Fibroblast of gingiva (primary cell): Measurements from ENCODE around the gene DDA1.

Experiments
- DNase-seq: peaks from one replicate; pipeline ENCODE4 v3.0.0-alpha.2; 2011; ENCODE audit warnings: low read depth

DDA1 gene

GRCh38 chr19:17330262-17331044 is 21.1 kb downstream of the DDA1 start:
- no peak for DNase-seq

- no peak for DNase-seq
Observed at GRCh38 chr19:17331045-17331558, 21.7 kb downstream of the DDA1 start.

- DNase-seq, result no peak
Observed at GRCh38 chr19:17332360-17332676, 23.0 kb downstream of the DDA1 start.

GRCh38 chr19:17332677-17333581 is 23.6 kb downstream of the DDA1 start:
- peak; percentile 41 for DNase-seq

GRCh38 chr19:17333611-17334413 is 24.4 kb downstream of the DDA1 start:
- peak; percentile 78 for DNase-seq

GRCh38 chr19:17334414-17335409 is 25.3 kb downstream of the DDA1 start, which contains the start of gene ANO8:
ANO8 (minus strand) TSS chr19:17334855; CDS start chr19:17334670, 185 bp downstream.
- DNase-seq, result peak; percentile 100

GRCh38 chr19:17335575-17335974 is 26.2 kb downstream of the DDA1 start:
- DNase-seq, result no peak

- DNase-seq, result peak; percentile 98
Observed at GRCh38 chr19:17336872-17337674, 27.7 kb downstream of the DDA1 start, which contains the start of gene GTPBP3. GTPBP3 (plus strand) TSS chr19:17337553; CDS start chr19:17337612, 59 bp downstream.

GRCh38 chr19:17337675-17338432 is 28.5 kb downstream of the DDA1 start:
- DNase-seq, result no peak

- DNase-seq, result no peak
Observed at GRCh38 chr19:17338433-17339078, 29.2 kb downstream of the DDA1 start.

- no peak for DNase-seq
Observed at GRCh38 chr19:17339088-17339741, 29.9 kb downstream of the DDA1 start.

- no peak for DNase-seq
Observed at GRCh38 chr19:17340302-17340870, 31.0 kb downstream of the DDA1 start.

GRCh38 chr19:17340871-17341357 is 31.6 kb downstream of the DDA1 start:
- no peak for DNase-seq

GRCh38 chr19:17341386-17341785 is 32.0 kb downstream of the DDA1 start:
- DNase-seq, result no peak

GRCh38 chr19:17341845-17342244 is 32.5 kb downstream of the DDA1 start:
- DNase-seq, result no peak

- peak; percentile 40 for DNase-seq
Observed at GRCh38 chr19:17346109-17346671, 36.8 kb downstream of the DDA1 start.

GRCh38 chr19:17347361-17347760 is 38.0 kb downstream of the DDA1 start:
- no peak for DNase-seq
